Right atrium auricular region (tissue), 2 donors: Measurements from ENCODE around the gene CHSY3. TPM values are rescaled to one million over a fixed set of nuclear protein-coding genes. Genes with fewer than 3 reads are reported as not detected.

Experiments used
- DNase-seq: peaks from one replicate; pipeline ENCODE4 v3.0.0-alpha.2; 2019; ENCODE audit warnings: low spot score
- H3K27ac ChIP-seq, 2 donors: fragments of 200-600 bp; sonication (generic); 1 replicate in 1 of 2; 2 replicates in 1 of 2; pipeline ENCODE4 v1.5.1; 2016 to 2019
- H3K27me3 ChIP-seq, 2 donors: fragments of 200-600 bp; sonication (generic); one replicate each; pipeline versions ENCODE4 v1.5.1 to v1.6.0; 2017 to 2019
- H3K36me3 ChIP-seq: fragments of 200-600 bp; sonication (generic); one replicate; pipeline ENCODE4 v1.5.1; 2016
- H3K4me1 ChIP-seq, 2 donors: fragments of 200-600 bp; sonication (generic); one replicate each; pipeline versions ENCODE4 v1.5.1 to v1.6.0; 2017 to 2019
- H3K4me3 ChIP-seq, 2 donors: fragments of 200-600 bp; sonication (generic); 1 replicate in 1 of 2; 2 replicates in 1 of 2; pipeline ENCODE4 v1.5.1; 2017 to 2019; ENCODE audit warnings: mild to moderate bottlenecking in 1 of 2, moderate library complexity in 1 of 2
- H3K9me3 ChIP-seq, 2 donors: fragments of 200-600 bp; sonication (generic); one replicate each; pipeline ENCODE4 v1.5.1; 2019
- total RNA-seq, 2 donors: library from RNA; depleted of rRNA; stranded (reverse); fragments of >200 nt; gene quantifications; one replicate each; pipeline ENCODE4 v1.1.0, GENCODE V29; 2016
- TF ChIP-seq, protein P1 (sequence below), 2 donors: fragments of 200-600 bp; sonication (generic); IDR thresholded peaks; one replicate each; pipeline ENCODE4 v1.5.1; 2019; ENCODE audit warnings: antibody characterized with exemption in 2 of 2

CHSY3 gene
- total RNA-seq, 2 donors from 2014 or later, result 2.5 TPM

DNA sequence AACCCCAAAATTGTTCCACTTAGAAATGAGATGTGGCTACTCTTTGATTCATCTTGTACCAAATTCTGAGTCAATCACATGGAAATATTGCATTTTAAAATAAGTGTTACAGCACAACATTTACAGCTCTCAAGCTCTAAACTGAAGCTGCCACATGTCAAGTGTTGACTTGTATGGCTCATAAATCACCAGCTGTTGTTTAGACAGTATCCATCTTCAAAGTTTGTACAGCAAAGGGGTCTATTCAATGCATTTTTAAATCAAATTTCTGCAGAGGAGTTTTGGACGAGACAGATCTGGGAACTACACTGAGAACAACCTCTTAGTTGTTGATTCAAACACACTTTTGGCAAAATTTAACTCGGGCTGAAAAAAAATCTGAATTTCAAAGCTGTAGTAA lies 31.4 kb downstream of the CHSY3 start:
- TF ChIP-seq, protein P1, sequence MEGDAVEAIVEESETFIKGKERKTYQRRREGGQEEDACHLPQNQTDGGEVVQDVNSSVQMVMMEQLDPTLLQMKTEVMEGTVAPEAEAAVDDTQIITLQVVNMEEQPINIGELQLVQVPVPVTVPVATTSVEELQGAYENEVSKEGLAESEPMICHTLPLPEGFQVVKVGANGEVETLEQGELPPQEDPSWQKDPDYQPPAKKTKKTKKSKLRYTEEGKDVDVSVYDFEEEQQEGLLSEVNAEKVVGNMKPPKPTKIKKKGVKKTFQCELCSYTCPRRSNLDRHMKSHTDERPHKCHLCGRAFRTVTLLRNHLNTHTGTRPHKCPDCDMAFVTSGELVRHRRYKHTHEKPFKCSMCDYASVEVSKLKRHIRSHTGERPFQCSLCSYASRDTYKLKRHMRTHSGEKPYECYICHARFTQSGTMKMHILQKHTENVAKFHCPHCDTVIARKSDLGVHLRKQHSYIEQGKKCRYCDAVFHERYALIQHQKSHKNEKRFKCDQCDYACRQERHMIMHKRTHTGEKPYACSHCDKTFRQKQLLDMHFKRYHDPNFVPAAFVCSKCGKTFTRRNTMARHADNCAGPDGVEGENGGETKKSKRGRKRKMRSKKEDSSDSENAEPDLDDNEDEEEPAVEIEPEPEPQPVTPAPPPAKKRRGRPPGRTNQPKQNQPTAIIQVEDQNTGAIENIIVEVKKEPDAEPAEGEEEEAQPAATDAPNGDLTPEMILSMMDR (IDR thresholded peaks at IDR 0.05), result no peak
- Histone ChIP-seq H3K27ac (no peak overlapping the region), H3K27me3 (no peaks in the 10 kb centered on the region), H3K36me3 (no peaks in the 10 kb centered on the region), H3K4me1 (no peaks in the 10 kb centered on the region), H3K9me3 (peaks cover 0 to 13% of the 10 kb centered on the region in 2 donors), H3K4me3 (no peak overlapping the region)
- no peak for DNase-seq

DNA sequence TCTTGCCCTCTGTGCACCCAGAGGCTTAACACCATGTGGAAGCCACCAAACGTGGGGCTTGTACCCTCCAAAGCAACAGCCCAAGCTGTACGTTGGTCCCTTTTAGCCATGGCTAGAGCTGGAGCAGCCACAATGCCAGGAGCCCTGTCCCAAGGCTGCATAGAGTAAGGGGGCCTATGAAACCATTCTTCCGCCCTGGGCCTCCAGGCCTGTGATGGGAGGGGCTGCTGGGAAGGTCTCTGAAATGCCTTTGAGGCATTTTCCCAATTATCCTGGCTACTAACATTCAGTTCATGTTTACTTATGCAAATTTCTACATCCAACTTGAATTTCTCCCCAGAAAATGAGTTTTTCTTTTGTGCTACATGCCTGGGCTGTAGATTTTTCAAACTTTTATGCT lies 33.8 kb downstream of the CHSY3 start:
- TF ChIP-seq, protein P1 (IDR thresholded peaks at IDR 0.05), result no peak
- Histone ChIP-seq H3K36me3 (no peaks in the 10 kb centered on the region), H3K4me1 (no peaks in the 10 kb centered on the region), H3K27me3 (no peaks in the 10 kb centered on the region), H3K27ac (no peak overlapping the region), H3K9me3 (peaks cover 0 to 13% of the 10 kb centered on the region in 2 donors), H3K4me3 (no peak overlapping the region)
- no peak for DNase-seq

DNA sequence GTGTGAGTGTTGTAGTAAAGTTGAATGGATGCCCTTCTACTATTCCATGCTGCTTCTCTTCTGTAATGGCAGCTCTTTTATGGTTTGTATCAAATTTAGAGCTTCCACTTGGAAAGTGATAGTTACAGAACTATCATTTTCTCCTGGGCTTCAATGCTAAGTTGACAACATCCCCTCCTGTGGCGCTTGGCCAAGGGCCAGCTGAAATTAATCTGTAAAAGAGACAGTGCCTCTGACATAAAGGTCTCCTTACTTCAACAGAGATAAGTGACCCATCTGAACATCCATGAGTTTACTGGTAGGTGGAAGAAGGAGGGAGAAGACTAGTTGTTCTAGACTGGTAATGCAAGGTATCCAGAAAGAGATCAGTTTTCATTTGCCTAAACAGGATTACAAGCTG lies 39.7 kb downstream of the CHSY3 start:
- no peaks in the 10 kb centered on the region for H3K9me3 ChIP-seq
- H3K4me3 ChIP-seq, result no peak overlapping the region
- no peaks in the 10 kb centered on the region for H3K36me3 ChIP-seq
- H3K27me3 ChIP-seq, result no peaks in the 10 kb centered on the region
- TF ChIP-seq, protein P1 (IDR thresholded peaks at IDR 0.05), result no peak
- DNase-seq, result no peak
- H3K27ac ChIP-seq, result no peak overlapping the region
- H3K4me1 ChIP-seq, result no peaks in the 10 kb centered on the region

DNA sequence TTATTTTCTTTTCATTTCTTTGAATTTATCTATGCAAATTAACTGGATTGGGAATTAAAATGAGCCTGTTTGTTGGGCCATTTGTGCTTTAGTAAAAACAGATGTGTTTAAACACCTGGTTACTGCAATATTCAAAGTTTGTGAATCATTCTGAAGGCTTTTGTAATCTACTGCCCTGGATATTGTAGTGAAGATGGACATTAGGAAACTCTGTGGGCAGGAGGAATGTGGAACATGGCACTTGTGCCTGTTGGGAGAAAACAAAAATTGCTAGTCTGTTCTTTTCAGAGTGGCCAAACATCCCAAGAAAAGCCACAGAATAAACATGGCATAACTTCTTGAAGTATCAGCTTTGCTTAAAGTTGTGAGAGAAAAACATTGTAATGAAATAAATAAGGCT lies 40.8 kb downstream of the CHSY3 start:
- TF ChIP-seq, protein P1 (IDR thresholded peaks at IDR 0.05), result no peak
- Histone ChIP-seq H3K9me3 (no peaks in the 10 kb centered on the region), H3K4me1 (no peaks in the 10 kb centered on the region), H3K36me3 (no peaks in the 10 kb centered on the region), H3K27ac (no peak overlapping the region), H3K27me3 (no peaks in the 10 kb centered on the region), H3K4me3 (no peak overlapping the region)
- DNase-seq, result no peak

DNA sequence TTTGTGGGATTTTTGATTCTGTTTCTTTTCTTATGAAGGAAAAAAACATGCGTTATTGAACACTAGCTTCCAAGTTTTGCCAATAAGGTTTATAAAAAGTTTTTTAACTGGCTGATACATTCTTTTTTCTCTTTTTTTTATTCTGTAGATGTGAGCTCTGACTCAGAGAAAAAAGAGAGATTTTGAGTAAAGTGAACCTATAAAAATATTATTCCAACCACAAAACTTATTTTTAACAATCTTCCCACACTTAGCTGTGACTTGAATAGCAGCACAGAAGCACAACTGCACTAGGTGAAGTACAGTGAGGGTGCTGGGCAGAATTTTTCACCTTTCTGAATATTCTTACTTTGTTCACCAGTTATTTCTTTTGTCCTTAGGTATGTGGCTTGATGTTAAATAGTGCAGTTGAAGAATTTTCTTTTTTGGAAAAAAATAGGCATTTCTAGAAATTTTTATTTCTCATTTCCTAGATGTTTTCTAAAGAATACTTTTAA lies 41.6 kb downstream of the CHSY3 start:
- Histone ChIP-seq H3K4me3 (no peak overlapping the region), H3K27ac (no peak overlapping the region), H3K9me3 (no peaks in the 10 kb centered on the region), H3K27me3 (no peaks in the 10 kb centered on the region), H3K36me3 (no peaks in the 10 kb centered on the region), H3K4me1 (no peaks in the 10 kb centered on the region)
- TF ChIP-seq, protein P1 (IDR thresholded peaks at IDR 0.05), result no peak
- no peak for DNase-seq

DNA sequence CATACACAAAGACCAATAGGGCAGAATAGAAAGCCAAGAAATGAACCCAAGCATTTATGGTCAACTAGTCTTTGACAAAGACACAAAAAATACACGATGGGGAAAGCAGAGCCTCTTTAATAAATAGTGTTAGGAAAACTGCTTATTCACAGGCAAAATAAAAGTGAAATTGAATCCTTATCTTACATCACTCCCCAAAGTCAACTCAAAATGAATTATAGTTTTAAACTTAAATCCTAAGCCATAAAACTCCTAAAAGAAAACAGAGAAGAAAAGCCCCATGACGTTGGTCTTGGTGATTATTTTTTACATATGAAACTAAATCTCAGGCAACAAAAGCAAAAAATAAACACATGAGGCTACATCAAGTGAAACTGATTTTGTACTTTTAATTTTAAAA lies 46.8 kb downstream of the CHSY3 start:
- Histone ChIP-seq H3K36me3 (no peaks in the 10 kb centered on the region), H3K27ac (no peak overlapping the region), H3K4me1 (no peaks in the 10 kb centered on the region), H3K27me3 (no peaks in the 10 kb centered on the region), H3K9me3 (peaks cover 0 to 17% of the 10 kb centered on the region in 2 donors), H3K4me3 (no peak overlapping the region)
- DNase-seq, result no peak
- TF ChIP-seq, protein P1 (IDR thresholded peaks at IDR 0.05), result no peak
